Suprapubic skin (tissue), 4 donors: ENCODE data around the gene CACUL1. TPM values are rescaled to one million over a fixed set of nuclear protein-coding genes. Genes with fewer than 3 reads are reported as not detected.

Source experiments
- DNase-seq, 2 donors: peaks; one replicate each; pipeline ENCODE4 v3.0.0-alpha.2; 2019; ENCODE audit warnings: low spot score in 2 of 2
- H3K27ac ChIP-seq: fragments of 200-600 bp; sonication (generic); one replicate; pipeline ENCODE4 v1.5.1; 2019
- H3K27me3 ChIP-seq: fragments of 200-600 bp; sonication (generic); one replicate; pipeline ENCODE4 v1.5.1; 2019
- H3K36me3 ChIP-seq: fragments of 200-600 bp; sonication (generic); one replicate; pipeline ENCODE4 v1.5.1; 2019
- H3K4me1 ChIP-seq: fragments of 200-600 bp; sonication (generic); one replicate; pipeline ENCODE4 v1.5.1; 2019
- H3K4me3 ChIP-seq: fragments of 200-600 bp; sonication (generic); one replicate; pipeline ENCODE4 v1.5.1; 2019; ENCODE audit warnings: mild to moderate bottlenecking
- H3K9me3 ChIP-seq: fragments of 200-600 bp; sonication (generic); one replicate; pipeline ENCODE4 v1.5.1; 2019
- EP300 ChIP-seq: sonication (generic); formaldehyde crosslinking; IDR thresholded peaks from one replicate; pipeline ENCODE4 v1.6.1; 2017; ENCODE audit warnings: antibody characterized with exemption
- POLR2A ChIP-seq, 2 donors: fragments of 450-650 bp; IDR thresholded peaks; one replicate each; pipeline ENCODE4 v1.6.1; 2017; ENCODE audit warnings: antibody characterized with exemption in 2 of 2, mild to moderate bottlenecking in 2 of 2, moderate library complexity in 2 of 2
- POLR2AphosphoS5 ChIP-seq, 3 donors: sonication (generic); formaldehyde crosslinking; IDR thresholded peaks; one replicate each; pipeline ENCODE4 v1.6.1; 2017; ENCODE audit warnings: antibody characterized with exemption in 3 of 3
- WGBS: methylation state at CpG from one replicate; pipeline ENCODE4 v1.1.5; 2018; 5-methylcytosine and 5-hydroxymethylcytosine counted together
- total RNA-seq, 4 donors: library from RNA; depleted of rRNA; stranded (reverse); fragments of >200 nt; gene quantifications; one replicate each; pipeline ENCODE4 v1.1.0, GENCODE V29; 2016
- TF ChIP-seq, protein P1 (sequence below), 2 donors: fragments of 200-600 bp in 1 of 2; fragments of 450-650 bp in 1 of 2; sonication (generic) in 1 of 2; IDR thresholded peaks; one replicate each; pipeline ENCODE4 v1.5.1; 2016 to 2019; ENCODE audit warnings: antibody characterized with exemption in 2 of 2, mild to moderate bottlenecking in 1 of 2, moderate library complexity in 1 of 2

Gene CACUL1
- total RNA-seq, 4 donors from 2014 or later = 21.9 to 41.6 (median 25.2) TPM

DNA sequence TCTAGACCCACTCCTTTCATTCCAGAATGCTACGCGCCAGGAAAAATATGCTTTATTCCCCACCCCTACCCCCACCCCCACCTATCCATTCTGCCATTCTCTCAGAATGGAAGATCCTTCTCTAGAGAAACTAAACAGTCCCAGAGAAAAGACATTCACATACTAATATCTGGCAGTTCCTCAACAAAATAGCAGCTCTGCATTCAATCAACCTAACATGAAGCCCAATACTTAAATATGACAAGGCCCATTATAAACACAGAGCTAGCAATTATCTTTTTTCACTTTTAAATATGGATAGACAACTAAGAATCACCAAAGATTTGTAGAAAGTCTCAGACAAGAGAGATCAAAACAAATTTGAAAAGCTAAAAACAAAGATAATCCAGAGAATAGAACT, 16.4 kb downstream of the CACUL1 start:
- no peaks in the 10 kb centered on the region for H3K27me3 ChIP-seq

DNA sequence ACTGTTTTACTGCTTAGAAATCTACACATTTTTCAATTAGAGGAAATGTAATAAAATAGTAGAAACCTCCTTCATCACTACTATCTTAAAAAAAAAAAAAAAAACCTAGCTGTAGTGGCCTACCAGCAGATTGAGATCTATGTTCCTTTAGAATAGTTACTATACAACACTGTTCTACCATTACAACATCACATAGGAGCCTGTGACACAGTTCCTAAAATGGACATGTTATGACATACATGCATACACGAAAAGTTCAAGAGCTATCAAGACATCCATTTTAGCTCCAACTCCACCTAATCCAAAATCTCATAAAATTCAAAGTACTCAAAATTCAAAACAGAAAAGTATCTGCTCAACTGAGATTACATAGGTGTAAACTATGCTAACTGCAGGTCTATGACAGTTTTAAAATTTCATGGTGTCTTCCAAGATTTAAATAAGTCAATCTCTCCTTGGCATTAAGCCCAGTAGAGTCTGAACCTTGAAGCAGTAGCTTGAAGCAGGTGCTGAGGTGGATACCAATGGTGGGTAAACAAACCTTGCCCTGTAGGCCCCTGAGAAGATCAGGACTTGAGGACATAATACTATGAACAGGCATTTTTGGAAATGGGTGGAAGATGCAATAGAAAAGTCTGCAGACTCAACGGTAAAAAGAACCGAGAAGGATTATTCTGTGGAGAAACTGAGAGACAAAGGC, 17.0 kb downstream of the CACUL1 start:
- no peak overlapping the region for H3K27ac ChIP-seq

More for the DNA sequence above, 16.4 kb downstream of the CACUL1 start:
- Histone ChIP-seq H3K36me3 (no peaks in the 10 kb centered on the region), H3K9me3 (no peaks in the 10 kb centered on the region), H3K4me3 (no peak overlapping the region), H3K27ac (no peak overlapping the region), H3K4me1 (peaks cover 66% of the 10 kb centered on the region)
- WGBS = 93% methylated on average over 2 of the region's 2 CpGs
- TF ChIP-seq POLR2AphosphoS5 (IDR thresholded peaks at IDR 0.05) (no peak), POLR2A (IDR thresholded peaks at IDR 0.05) (no peak), EP300 (no peak)
- no peak for DNase-seq

DNA sequence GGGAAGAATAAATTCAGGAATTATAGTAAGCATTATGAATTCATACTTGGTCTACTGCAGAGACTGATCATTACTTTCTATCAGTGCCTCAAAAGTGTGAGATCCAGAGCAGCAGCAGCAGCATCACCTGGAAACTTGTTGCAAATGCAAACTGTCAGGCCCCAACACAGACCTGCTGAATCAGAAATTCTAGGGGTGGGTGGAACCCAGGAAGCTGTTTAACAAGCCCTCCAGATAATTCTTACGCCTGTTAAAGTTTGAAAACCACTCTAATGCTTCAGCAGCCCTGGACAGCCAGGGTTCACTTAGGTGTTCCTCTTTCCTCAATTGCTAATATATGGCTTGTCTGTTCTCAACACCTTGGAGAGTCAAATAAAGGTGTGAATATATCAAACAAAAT, 19.5 kb downstream of the CACUL1 start:
- TF ChIP-seq POLR2A (IDR thresholded peaks at IDR 0.05) (no peak), POLR2AphosphoS5 (IDR thresholded peaks at IDR 0.05) (no peak), EP300 (no peak)
- TF ChIP-seq, protein P1, sequence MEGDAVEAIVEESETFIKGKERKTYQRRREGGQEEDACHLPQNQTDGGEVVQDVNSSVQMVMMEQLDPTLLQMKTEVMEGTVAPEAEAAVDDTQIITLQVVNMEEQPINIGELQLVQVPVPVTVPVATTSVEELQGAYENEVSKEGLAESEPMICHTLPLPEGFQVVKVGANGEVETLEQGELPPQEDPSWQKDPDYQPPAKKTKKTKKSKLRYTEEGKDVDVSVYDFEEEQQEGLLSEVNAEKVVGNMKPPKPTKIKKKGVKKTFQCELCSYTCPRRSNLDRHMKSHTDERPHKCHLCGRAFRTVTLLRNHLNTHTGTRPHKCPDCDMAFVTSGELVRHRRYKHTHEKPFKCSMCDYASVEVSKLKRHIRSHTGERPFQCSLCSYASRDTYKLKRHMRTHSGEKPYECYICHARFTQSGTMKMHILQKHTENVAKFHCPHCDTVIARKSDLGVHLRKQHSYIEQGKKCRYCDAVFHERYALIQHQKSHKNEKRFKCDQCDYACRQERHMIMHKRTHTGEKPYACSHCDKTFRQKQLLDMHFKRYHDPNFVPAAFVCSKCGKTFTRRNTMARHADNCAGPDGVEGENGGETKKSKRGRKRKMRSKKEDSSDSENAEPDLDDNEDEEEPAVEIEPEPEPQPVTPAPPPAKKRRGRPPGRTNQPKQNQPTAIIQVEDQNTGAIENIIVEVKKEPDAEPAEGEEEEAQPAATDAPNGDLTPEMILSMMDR (IDR thresholded peaks at IDR 0.05) = no peak
- no peak overlapping the region for H3K4me3 ChIP-seq
- H3K4me1 ChIP-seq = peaks cover 70% of the 10 kb centered on the region
- no peaks in the 10 kb centered on the region for H3K9me3 ChIP-seq
- no peak for DNase-seq
- 64% methylated on average over 1 of the region's 1 CpG for WGBS
- H3K27me3 ChIP-seq = no peaks in the 10 kb centered on the region
- no peak overlapping the region for H3K27ac ChIP-seq
- H3K36me3 ChIP-seq = no peaks in the 10 kb centered on the region

More for the DNA sequence above, 17.0 kb downstream of the CACUL1 start:
- no peaks in the 10 kb centered on the region for H3K27me3 ChIP-seq
- H3K9me3 ChIP-seq = no peaks in the 10 kb centered on the region
- no peak for DNase-seq
- H3K4me1 ChIP-seq = peaks cover 63% of the 10 kb centered on the region
- WGBS = 79% methylated on average over 3 of the region's 3 CpGs
- TF ChIP-seq POLR2AphosphoS5 (IDR thresholded peaks at IDR 0.05) (no peak), POLR2A (IDR thresholded peaks at IDR 0.05) (no peak), EP300 (no peak)
- TF ChIP-seq, protein P1 (IDR thresholded peaks at IDR 0.05) = no peak
- H3K4me3 ChIP-seq = no peak overlapping the region
- no peaks in the 10 kb centered on the region for H3K36me3 ChIP-seq

DNA sequence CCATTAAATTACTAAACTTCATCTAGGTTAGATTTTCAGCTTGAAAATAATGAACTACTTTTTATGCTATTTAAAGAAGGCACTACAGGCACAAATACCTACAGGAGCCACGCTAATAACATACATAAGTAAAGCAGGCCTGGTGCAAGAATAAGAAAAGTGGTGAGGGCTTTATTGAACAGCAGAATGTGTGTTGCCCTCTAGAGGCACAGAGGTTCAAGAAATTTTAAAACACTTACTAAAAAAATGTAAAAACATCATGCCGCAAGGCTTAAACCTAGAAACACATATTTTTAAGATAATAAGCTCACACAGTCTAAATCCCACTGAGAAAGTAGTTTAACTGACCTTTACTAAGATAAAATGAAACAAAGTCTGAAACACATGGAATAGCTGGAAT, 20.3 kb downstream of the CACUL1 start:
- H3K4me1 ChIP-seq = peaks cover 69% of the 10 kb centered on the region
- no peaks in the 10 kb centered on the region for H3K27me3 ChIP-seq
- TF ChIP-seq EP300 (no peak), POLR2A (IDR thresholded peaks at IDR 0.05) (no peak), POLR2AphosphoS5 (IDR thresholded peaks at IDR 0.05) (no peak)
- TF ChIP-seq, protein P1 (IDR thresholded peaks at IDR 0.05) = no peak
- H3K4me3 ChIP-seq = no peak overlapping the region
- no peak overlapping the region for H3K27ac ChIP-seq
- no peaks in the 10 kb centered on the region for H3K36me3 ChIP-seq
- no peak for DNase-seq
- WGBS = 81% methylated on average over 2 of the region's 2 CpGs
- no peaks in the 10 kb centered on the region for H3K9me3 ChIP-seq

DNA sequence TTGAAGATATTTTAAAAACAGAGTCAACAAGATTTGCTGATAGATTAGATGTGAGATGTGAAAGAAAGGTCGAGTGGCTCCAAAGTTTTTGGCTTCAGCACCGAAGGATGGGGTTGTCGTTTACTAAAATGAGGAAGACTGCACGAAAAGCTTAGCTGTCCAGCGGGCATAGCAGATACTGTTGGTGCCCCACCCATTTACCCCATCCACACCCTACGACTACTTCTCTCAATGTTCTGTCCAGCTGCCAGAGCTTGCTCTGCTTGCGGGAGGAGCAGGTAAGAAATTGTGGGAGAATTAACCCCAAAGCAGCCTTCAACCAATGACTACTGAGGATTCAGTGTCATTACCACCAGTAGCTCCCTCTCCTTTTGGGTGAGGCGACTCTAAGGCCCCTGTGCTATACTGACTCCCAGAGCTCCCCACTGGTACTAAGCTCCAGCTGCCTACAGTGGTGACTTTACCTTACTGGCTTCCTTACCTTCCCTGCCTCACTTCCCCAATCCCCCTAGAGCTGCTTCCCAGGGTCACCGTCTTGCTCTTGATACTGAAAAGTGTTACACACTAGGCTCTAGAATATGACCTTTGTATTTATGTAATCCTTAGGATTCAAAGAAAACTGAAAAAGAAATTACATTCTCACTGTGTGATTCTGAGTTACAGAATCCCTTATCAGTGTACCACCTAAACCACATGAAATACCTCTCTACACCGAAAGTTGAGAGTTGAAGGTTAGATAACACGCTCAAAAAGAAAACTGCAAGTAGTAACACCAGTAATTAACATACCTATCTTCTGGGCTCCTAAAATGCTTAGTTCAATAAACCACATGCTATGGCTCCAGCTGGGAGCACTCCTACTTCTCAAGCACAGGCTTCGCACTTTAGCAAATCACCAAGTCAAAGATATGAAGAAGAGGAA, 22.3 kb downstream of the CACUL1 start:
- H3K27me3 ChIP-seq = no peaks in the 10 kb centered on the region
- no peak for DNase-seq
- peaks cover 58% of the 10 kb centered on the region for H3K4me1 ChIP-seq
- TF ChIP-seq EP300 = no peak
- TF ChIP-seq POLR2AphosphoS5 (IDR thresholded peaks at IDR 0.05) = no peak
- TF ChIP-seq, protein P1 (IDR thresholded peaks at IDR 0.05) = no peak
- no peak for TF ChIP-seq POLR2A (IDR thresholded peaks at IDR 0.05)
- H3K36me3 ChIP-seq = no peaks in the 10 kb centered on the region
- WGBS = 76% methylated on average over 12 of the region's 12 CpGs
- H3K4me3 ChIP-seq = no peak overlapping the region
- no peak overlapping the region for H3K27ac ChIP-seq
- no peaks in the 10 kb centered on the region for H3K9me3 ChIP-seq
